Measurements from ENCODE around the gene CCDC93.

DNA sequence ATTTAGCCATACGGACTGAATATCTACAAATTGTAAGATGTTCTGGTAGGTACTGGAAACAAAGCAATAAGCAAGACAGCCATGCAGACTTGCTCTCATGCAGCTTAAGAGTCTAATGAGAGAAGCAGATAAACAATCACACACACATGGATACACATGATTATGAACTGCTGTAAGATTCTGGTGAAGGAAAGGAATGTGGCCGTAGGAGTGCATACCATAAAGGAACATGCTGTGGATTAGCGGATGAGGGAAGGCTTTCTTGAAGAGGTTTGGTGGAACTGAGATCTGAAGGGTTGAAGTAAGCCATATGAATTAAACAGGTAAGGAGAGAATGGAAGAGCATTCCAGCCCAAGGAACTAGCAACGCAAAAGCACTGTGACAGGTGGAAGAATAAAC lies 13.8 kb downstream of the CCDC93 start:
- TF ChIP-seq, protein P1, sequence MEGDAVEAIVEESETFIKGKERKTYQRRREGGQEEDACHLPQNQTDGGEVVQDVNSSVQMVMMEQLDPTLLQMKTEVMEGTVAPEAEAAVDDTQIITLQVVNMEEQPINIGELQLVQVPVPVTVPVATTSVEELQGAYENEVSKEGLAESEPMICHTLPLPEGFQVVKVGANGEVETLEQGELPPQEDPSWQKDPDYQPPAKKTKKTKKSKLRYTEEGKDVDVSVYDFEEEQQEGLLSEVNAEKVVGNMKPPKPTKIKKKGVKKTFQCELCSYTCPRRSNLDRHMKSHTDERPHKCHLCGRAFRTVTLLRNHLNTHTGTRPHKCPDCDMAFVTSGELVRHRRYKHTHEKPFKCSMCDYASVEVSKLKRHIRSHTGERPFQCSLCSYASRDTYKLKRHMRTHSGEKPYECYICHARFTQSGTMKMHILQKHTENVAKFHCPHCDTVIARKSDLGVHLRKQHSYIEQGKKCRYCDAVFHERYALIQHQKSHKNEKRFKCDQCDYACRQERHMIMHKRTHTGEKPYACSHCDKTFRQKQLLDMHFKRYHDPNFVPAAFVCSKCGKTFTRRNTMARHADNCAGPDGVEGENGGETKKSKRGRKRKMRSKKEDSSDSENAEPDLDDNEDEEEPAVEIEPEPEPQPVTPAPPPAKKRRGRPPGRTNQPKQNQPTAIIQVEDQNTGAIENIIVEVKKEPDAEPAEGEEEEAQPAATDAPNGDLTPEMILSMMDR (conservative IDR thresholded peaks at IDR 0.05; ENCODE audit: low read depth, low read length): no peak
- no peak for TF ChIP-seq EZH2 (IDR thresholded peaks at IDR 0.05; ENCODE audit: borderline replicate concordance, low read depth, low read length, poor library complexity, severe bottlenecking)

Data from A673 (cell line).